HG03439 (cell line): ENCODE results near the gene MRPS2.

Experiments
- ATAC-seq: cut with Tn5 transposase; IDR thresholded peaks from one replicate; pipeline ENCODE4 v1.9.1; 2021; ENCODE audit warnings: mild to moderate bottlenecking, moderate library complexity; ENCODE audit not compliant: unreplicated experiment

The MRPS2 gene

DNA sequence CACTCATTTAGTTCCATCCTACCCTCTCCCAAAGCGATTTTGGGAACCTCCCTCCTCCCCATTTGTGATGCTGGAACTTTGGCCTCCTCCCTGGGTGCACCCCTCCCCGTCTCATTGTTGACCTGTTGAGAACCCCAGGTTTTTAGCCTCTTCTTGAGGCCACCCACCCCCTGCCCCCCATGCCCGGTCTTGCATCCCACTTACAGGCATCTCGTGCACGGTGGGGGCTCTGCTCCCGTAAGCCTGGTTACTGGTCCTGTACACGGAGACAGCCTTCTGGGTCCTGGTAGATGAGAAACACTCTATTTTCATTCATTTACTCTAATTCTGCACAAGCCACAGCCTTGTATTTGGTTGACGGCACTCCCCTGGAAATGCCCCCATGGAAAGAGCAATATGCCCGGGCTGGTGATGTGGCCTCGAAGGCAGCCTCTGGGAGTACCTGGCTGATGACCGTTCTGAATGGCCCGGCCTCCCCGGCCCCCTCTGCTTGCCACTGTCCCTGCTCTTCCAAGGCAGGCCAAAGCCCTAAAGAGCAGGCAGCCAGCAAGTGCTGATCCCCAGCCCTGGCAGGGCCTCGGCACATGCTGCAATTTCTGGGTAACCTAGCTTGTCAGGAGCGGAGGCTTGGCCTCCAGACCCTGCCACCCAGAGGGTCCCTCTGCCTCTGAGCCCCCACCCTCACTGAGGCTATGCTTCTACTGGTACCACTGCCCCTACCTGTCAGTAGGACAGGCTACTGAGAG lies 1.9 kb upstream of the MRPS2 start:
- ATAC-seq, result no peak

DNA sequence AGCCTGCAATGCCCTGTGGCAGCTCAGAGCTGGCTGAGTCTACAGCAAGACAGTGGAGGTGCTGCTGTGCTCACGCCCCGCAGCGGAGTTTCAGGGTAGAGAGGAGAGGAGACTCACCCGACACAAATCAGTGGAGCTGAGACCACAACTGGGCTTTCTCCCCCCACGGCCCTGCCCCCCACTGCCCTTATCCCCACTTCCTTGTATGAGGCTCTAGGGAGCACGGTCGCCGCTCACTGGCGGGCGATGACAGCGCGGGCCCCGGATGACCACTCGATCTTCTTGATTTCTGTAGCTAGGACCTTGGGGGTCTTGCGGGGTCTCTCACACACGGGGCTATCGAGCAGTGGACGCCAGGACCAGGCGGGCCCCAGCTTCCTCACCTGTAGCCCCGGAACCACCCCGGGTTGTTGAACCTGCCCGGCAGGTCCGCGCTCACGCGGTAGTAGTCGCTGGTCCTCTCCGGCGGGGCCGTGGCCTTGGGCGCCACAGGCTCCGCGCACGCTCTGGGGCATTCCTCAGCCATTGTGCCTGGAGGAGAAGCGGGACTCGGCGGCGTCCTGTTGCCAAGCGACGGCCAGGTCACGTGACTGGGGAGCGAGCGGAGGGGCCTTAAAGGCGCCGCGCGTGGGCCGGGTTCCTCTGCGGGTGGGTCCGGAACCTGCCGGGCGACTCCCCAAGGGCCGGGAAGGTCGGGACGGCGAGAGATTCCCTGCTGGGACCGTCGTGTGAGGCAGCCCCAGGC lies 984 bp upstream of the MRPS2 start:
- ATAC-seq, result peak; percentile 58

DNA sequence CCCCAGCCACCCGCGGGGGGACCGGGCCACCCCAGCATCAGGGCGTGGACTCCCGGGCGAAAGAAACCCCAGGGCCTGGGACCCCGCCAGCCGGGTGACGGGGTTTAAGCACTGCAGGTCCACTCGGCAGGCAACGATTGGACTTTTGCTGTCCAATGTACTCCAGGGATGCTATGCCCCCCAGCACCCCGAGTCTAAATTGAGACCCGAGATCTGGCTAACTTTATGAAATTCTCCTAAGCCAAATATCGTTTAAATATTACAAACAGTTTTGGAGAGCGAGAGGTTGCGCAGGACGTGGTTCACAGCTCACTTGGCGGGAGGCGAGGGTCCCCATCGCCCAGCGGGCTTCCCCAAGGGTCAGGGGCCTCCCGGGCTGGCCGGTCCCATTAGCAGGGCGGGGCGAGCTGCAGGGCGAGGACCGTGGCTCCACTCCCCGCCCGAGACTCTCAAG lies 384 bp upstream of the MRPS2 start:
- no peak for ATAC-seq

DNA sequence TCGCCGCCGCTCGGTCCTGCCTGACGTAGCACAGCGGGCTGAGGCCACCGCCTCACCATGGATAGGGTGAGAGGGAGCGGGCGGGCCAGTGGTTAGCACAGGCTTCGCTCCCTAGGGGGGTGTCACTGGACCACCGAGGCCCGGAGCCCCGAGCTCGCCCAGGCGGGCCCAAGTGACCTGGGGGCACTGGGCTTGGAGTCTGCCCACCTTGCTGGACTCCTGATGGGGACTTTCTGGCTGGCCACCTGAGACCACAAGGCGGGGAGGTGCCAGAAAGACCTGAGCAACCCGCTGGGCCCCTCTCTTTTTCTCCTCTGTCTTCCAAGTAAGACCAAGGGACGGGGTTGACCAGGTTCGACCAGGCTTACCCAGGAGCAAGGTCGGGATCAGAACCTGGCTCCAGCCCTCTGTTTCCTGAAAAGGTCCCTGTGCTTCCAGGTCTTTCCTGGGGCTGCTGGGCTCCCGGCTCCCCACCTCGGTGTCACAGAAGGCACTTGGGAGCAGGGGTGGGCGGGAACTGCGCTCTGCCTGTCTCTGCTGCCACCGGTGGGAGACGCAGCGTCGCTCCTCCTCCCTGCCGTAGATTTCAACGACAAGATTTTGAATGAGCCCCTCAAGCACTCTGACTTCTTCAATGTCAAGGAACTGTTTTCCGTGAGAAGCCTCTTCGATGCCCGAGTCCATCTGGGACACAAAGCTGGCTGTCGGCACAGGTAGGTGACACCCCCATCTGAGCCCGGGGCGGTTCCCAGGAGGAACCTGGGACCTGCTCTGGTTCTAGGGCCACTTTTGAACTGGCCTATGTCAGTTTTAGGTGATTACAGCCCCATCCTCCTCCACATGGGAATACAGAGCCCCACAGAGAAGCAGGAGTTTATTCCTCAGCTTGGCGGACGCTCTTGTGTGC lies 1.0 kb downstream of the MRPS2 start:
- ATAC-seq, result peak; percentile 11

GRCh38 chr9:135502168-135502872 lies 1.8 kb downstream of the MRPS2 start:
- no peak for ATAC-seq

DNA sequence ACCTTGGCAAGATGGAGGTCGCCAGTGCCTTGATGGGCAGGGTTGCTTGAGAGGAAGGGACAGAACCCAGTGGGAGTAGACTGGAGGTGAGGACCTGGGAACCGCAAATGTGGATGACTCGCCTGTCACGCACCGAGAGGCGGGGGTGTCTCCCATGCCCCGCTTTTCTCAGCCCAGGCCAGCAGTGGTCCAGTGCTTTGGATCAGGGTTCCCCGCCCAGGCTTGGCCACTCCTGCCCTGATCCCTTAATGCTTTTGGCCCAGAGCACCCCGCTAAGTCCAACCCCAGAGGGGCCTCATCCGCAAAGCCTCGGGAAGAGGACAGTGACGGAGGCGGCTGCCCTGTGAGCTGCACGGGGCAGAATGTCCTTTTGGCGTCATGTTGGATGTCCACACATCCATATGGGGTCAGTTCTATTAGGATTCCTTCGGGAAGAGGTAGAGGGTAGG lies 2.4 kb downstream of the MRPS2 start:
- ATAC-seq, result no peak

- ATAC-seq, result no peak
Measured at GRCh38 chr9:135503371-135504261, 3.1 kb downstream of the MRPS2 start.

GRCh38 chr9:135504262-135505243 lies 4.1 kb downstream of the MRPS2 start:
- no peak for ATAC-seq

- ATAC-seq, result no peak
Measured at GRCh38 chr9:135505406-135506187, 5.1 kb downstream of the MRPS2 start.

- ATAC-seq, result no peak
Measured at GRCh38 chr9:135506327-135507103, 6.0 kb downstream of the MRPS2 start.

DNA sequence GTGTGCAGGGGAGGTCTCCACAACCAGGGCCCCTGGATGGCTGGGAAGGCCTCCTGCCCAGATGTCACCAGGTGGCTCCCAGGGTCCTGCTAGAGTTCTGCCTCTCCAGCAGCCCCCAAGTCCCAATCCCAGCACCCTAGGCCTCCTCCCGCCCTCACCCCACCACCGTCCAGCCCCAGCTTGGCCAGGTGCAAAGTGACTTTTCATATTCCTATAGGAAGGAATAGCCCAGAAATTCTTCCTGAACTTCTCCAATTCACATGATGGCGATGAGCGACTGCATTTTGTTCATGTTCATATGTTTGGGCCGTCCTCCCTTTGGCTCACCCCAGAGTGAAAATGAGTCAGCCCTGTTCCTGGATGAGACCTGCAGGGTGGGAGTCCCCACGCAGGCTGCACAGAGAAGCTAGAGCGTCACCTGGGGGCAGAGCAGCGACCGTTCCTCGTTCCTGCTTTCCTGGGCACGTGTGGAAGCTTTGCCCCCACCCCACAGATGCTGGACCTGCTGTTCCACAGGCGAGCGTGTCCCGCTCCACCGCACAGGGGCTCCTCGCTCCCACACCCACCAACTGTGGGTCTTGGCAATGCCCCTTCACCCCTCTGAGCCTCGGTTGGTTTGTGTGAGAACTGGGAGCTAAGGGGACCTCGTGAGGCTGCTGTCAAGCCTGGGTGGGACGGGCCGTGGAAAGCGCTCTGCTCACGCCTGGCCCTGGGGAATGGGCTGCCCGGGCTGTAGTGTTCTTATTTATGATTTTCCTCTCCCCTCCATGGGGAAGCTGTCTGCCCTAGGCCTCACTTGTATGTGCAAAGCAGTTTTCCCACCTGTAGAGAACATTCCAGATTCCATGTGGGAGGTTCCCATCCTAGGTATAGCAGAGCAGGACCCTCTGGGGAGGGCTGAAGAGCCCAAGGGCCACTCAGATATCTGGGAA lies 6.9 kb downstream of the MRPS2 start:
- no peak for ATAC-seq

GRCh38 chr9:135508211-135508820 lies 7.8 kb downstream of the MRPS2 start:
- no peak for ATAC-seq

GRCh38 chr9:135509458-135509857 lies 9.0 kb downstream of the MRPS2 start:
- no peak for ATAC-seq

- ATAC-seq, result no peak
Measured at GRCh38 chr9:135512241-135512603, 11.7 kb downstream of the MRPS2 start.

DNA sequence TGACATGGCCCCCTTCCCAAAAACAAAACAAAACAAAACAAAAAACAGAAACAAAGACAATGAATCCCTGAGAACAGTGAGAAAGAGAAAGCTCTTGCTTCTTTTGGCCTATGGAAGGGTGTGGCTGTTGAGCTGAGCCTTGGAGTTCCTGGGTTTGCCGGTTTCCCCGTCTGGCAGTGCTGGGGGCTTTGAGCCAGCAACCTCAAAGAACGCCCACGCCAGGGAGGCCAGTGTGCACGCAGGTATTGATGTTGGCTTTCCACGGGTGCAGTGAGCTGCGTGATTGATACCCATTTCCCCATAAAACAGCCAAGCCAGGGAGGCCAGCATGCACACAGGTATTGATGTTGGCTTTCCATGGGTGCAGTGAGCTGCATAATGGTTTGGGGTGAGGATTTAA lies 12.4 kb downstream of the MRPS2 start:
- no peak for ATAC-seq
